Measurements from ENCODE around the gene SLC9A9. TPM values are rescaled to one million over a fixed set of nuclear protein-coding genes. Genes with fewer than 3 reads are reported as not detected.

The SLC9A9 gene
- total RNA-seq, 1 experiment from 2014 or later = 2.2 TPM

GRCh38 chr3:143653493-143653892 lies 194.8 kb downstream of the SLC9A9 start:
- H3K27me3 ChIP-seq (ENCODE audit: low read length) = no peaks in the 10 kb centered on the region
- H4K20me1 ChIP-seq (ENCODE audit: insufficient read depth, low read depth, low read length) = no peaks in the 10 kb centered on the region
- H3K9ac ChIP-seq (ENCODE audit: low read length) = no peak overlapping the region
- H3K4me3 ChIP-seq (ENCODE audit: low read length) = no peak overlapping the region
- H3K79me2 ChIP-seq (ENCODE audit: low read length) = no peaks in the 10 kb centered on the region
- H3K27ac ChIP-seq (ENCODE audit: low read length) = no peak overlapping the region
- H3K9me2 ChIP-seq (replicated peaks; ENCODE audit: insufficient read depth, low read length) = no peaks in the 10 kb centered on the region
- no peak for DNase-seq
- no peaks in the 10 kb centered on the region for H3K36me3 ChIP-seq (ENCODE audit: insufficient read depth, low read length)
- H3K4me2 ChIP-seq (ENCODE audit: low read depth, low read length, poor library complexity, severe bottlenecking) = no peak overlapping the region
- H3K4me1 ChIP-seq (ENCODE audit: low read length) = peaks cover 6% of the 10 kb centered on the region
- no peaks in the 10 kb centered on the region for H3K9me3 ChIP-seq (ENCODE audit: low read length)
- no peak overlapping the region for H2AFZ ChIP-seq (ENCODE audit: low read length)

- DNase-seq = no peak
- H3K27me3 ChIP-seq (ENCODE audit: low read length) = no peaks in the 10 kb centered on the region
- no peaks in the 10 kb centered on the region for H3K36me3 ChIP-seq (ENCODE audit: insufficient read depth, low read length)
- H2AFZ ChIP-seq (ENCODE audit: low read length) = no peak overlapping the region
- H3K4me2 ChIP-seq (ENCODE audit: low read depth, low read length, poor library complexity, severe bottlenecking) = no peak overlapping the region
- no peaks in the 10 kb centered on the region for H3K9me3 ChIP-seq (ENCODE audit: low read length)
- no peak overlapping the region for H3K9ac ChIP-seq (ENCODE audit: low read length)
- H3K79me2 ChIP-seq (ENCODE audit: low read length) = no peaks in the 10 kb centered on the region
- H4K20me1 ChIP-seq (ENCODE audit: insufficient read depth, low read depth, low read length) = no peaks in the 10 kb centered on the region
- peaks cover 6% of the 10 kb centered on the region for H3K4me1 ChIP-seq (ENCODE audit: low read length)
- H3K4me3 ChIP-seq (ENCODE audit: low read length) = no peak overlapping the region
- no peak overlapping the region for H3K27ac ChIP-seq (ENCODE audit: low read length)
- no peaks in the 10 kb centered on the region for H3K9me2 ChIP-seq (replicated peaks; ENCODE audit: insufficient read depth, low read length)
Observed at GRCh38 chr3:143652118-143652517, 196.2 kb downstream of the SLC9A9 start.

- Histone ChIP-seq H2AFZ (ENCODE audit: low read length) (no peak overlapping the region), H3K9ac (ENCODE audit: low read length) (no peak overlapping the region), H3K4me3 (ENCODE audit: low read length) (no peak overlapping the region), H3K79me2 (ENCODE audit: low read length) (no peaks in the 10 kb centered on the region), H3K4me1 (ENCODE audit: low read length) (peaks cover 6% of the 10 kb centered on the region), H3K27ac (ENCODE audit: low read length) (no peak overlapping the region), H3K9me2 (replicated peaks; ENCODE audit: insufficient read depth, low read length) (no peaks in the 10 kb centered on the region), H3K9me3 (ENCODE audit: low read length) (no peaks in the 10 kb centered on the region), H3K4me2 (ENCODE audit: low read depth, low read length, poor library complexity, severe bottlenecking) (no peak overlapping the region), H3K36me3 (ENCODE audit: insufficient read depth, low read length) (no peaks in the 10 kb centered on the region), H3K27me3 (ENCODE audit: low read length) (no peaks in the 10 kb centered on the region), H4K20me1 (ENCODE audit: insufficient read depth, low read depth, low read length) (no peaks in the 10 kb centered on the region)
- no peak for DNase-seq
Observed at GRCh38 chr3:143650827-143651226, 197.4 kb downstream of the SLC9A9 start.

GRCh38 chr3:143650120-143650519 lies 198.1 kb downstream of the SLC9A9 start:
- no peaks in the 10 kb centered on the region for H3K9me2 ChIP-seq (replicated peaks; ENCODE audit: insufficient read depth, low read length)
- no peak for DNase-seq
- H3K27ac ChIP-seq (ENCODE audit: low read length) = no peak overlapping the region
- H3K4me3 ChIP-seq (ENCODE audit: low read length) = no peak overlapping the region
- no peak overlapping the region for H2AFZ ChIP-seq (ENCODE audit: low read length)
- no peaks in the 10 kb centered on the region for H3K9me3 ChIP-seq (ENCODE audit: low read length)
- no peak overlapping the region for H3K4me2 ChIP-seq (ENCODE audit: low read depth, low read length, poor library complexity, severe bottlenecking)
- H3K79me2 ChIP-seq (ENCODE audit: low read length) = no peaks in the 10 kb centered on the region
- H3K9ac ChIP-seq (ENCODE audit: low read length) = no peak overlapping the region
- H3K36me3 ChIP-seq (ENCODE audit: insufficient read depth, low read length) = no peaks in the 10 kb centered on the region
- no peaks in the 10 kb centered on the region for H3K27me3 ChIP-seq (ENCODE audit: low read length)
- no peaks in the 10 kb centered on the region for H4K20me1 ChIP-seq (ENCODE audit: insufficient read depth, low read depth, low read length)
- peaks cover 6% of the 10 kb centered on the region for H3K4me1 ChIP-seq (ENCODE audit: low read length)

GRCh38 chr3:143648708-143649107 lies 199.6 kb downstream of the SLC9A9 start:
- Histone ChIP-seq H4K20me1 (ENCODE audit: insufficient read depth, low read depth, low read length) (no peaks in the 10 kb centered on the region), H3K27ac (ENCODE audit: low read length) (no peak overlapping the region), H3K4me1 (ENCODE audit: low read length) (peaks cover 20% of the 10 kb centered on the region), H3K36me3 (ENCODE audit: insufficient read depth, low read length) (no peaks in the 10 kb centered on the region), H3K79me2 (ENCODE audit: low read length) (no peaks in the 10 kb centered on the region), H3K27me3 (ENCODE audit: low read length) (no peaks in the 10 kb centered on the region), H3K9me3 (ENCODE audit: low read length) (no peaks in the 10 kb centered on the region), H3K9me2 (replicated peaks; ENCODE audit: insufficient read depth, low read length) (no peaks in the 10 kb centered on the region), H2AFZ (ENCODE audit: low read length) (no peak overlapping the region), H3K4me2 (ENCODE audit: low read depth, low read length, poor library complexity, severe bottlenecking) (no peak overlapping the region), H3K4me3 (ENCODE audit: low read length) (no peak overlapping the region), H3K9ac (ENCODE audit: low read length) (no peak overlapping the region)
- peak; percentile 65 for DNase-seq

- Histone ChIP-seq H3K9ac (ENCODE audit: low read length) (no peak overlapping the region), H3K9me3 (ENCODE audit: low read length) (no peaks in the 10 kb centered on the region), H3K4me3 (ENCODE audit: low read length) (no peak overlapping the region), H3K9me2 (replicated peaks; ENCODE audit: insufficient read depth, low read length) (no peaks in the 10 kb centered on the region), H3K4me2 (ENCODE audit: low read depth, low read length, poor library complexity, severe bottlenecking) (no peak overlapping the region), H3K27ac (ENCODE audit: low read length) (no peak overlapping the region), H3K27me3 (ENCODE audit: low read length) (no peaks in the 10 kb centered on the region), H3K4me1 (ENCODE audit: low read length) (peaks cover 25% of the 10 kb centered on the region), H4K20me1 (ENCODE audit: insufficient read depth, low read depth, low read length) (no peaks in the 10 kb centered on the region), H2AFZ (ENCODE audit: low read length) (no peak overlapping the region), H3K79me2 (ENCODE audit: low read length) (no peaks in the 10 kb centered on the region), H3K36me3 (ENCODE audit: insufficient read depth, low read length) (no peaks in the 10 kb centered on the region)
- no peak for DNase-seq
Observed at GRCh38 chr3:143648218-143648617, 200.1 kb downstream of the SLC9A9 start.

GRCh38 chr3:143644370-143645089 lies 203.7 kb downstream of the SLC9A9 start:
- no peak overlapping the region; the same call in 1 of the 2 replicates for H3K27ac ChIP-seq (ENCODE audit: low read length)
- no peak overlapping the region for H3K4me3 ChIP-seq (ENCODE audit: low read length)
- H3K4me2 ChIP-seq (ENCODE audit: low read depth, low read length, poor library complexity, severe bottlenecking) = peak overlapping the region; percentile 13
- no peaks in the 10 kb centered on the region for H3K36me3 ChIP-seq (ENCODE audit: insufficient read depth, low read length)
- H4K20me1 ChIP-seq (ENCODE audit: insufficient read depth, low read depth, low read length) = no peaks in the 10 kb centered on the region
- no peaks in the 10 kb centered on the region for H3K9me3 ChIP-seq (ENCODE audit: low read length)
- DNase-seq = peak; percentile 88
- H3K9ac ChIP-seq (ENCODE audit: low read length) = peak overlapping the region; percentile 5; the same call in 1 of the 2 replicates
- H3K4me1 ChIP-seq (ENCODE audit: low read length) = peaks cover 19% of the 10 kb centered on the region
- no peaks in the 10 kb centered on the region for H3K27me3 ChIP-seq (ENCODE audit: low read length)
- no peaks in the 10 kb centered on the region for H3K9me2 ChIP-seq (replicated peaks; ENCODE audit: insufficient read depth, low read length)
- H3K79me2 ChIP-seq (ENCODE audit: low read length) = no peaks in the 10 kb centered on the region
- peak overlapping the region; percentile 47 for H2AFZ ChIP-seq (ENCODE audit: low read length)

GRCh38 chr3:143643905-143644304 lies 204.4 kb downstream of the SLC9A9 start:
- Histone ChIP-seq H3K4me2 (ENCODE audit: low read depth, low read length, poor library complexity, severe bottlenecking) (no peak overlapping the region), H3K79me2 (ENCODE audit: low read length) (no peaks in the 10 kb centered on the region), H3K36me3 (ENCODE audit: insufficient read depth, low read length) (no peaks in the 10 kb centered on the region), H3K9ac (ENCODE audit: low read length) (peak overlapping the region; percentile 5; the same call in 1 of the 2 replicates), H3K27me3 (ENCODE audit: low read length) (no peaks in the 10 kb centered on the region), H3K4me1 (ENCODE audit: low read length) (peaks cover 19% of the 10 kb centered on the region), H3K9me2 (replicated peaks; ENCODE audit: insufficient read depth, low read length) (no peaks in the 10 kb centered on the region), H3K27ac (ENCODE audit: low read length) (no peak overlapping the region; the same call in 1 of the 2 replicates), H3K4me3 (ENCODE audit: low read length) (no peak overlapping the region), H4K20me1 (ENCODE audit: insufficient read depth, low read depth, low read length) (no peaks in the 10 kb centered on the region), H2AFZ (ENCODE audit: low read length) (peak overlapping the region; percentile 34; the same call in 1 of the 2 replicates), H3K9me3 (ENCODE audit: low read length) (no peaks in the 10 kb centered on the region)
- no peak for DNase-seq
